ENCODE results near the gene GAREM1. TPM values are rescaled to one million over a fixed set of nuclear protein-coding genes. Genes with fewer than 3 reads are reported as not detected.
"Not testable (repeated sequence)": the region's sequence is repeated elsewhere in the genome, so short reads cannot be mapped to it uniquely, and the experiment has no call there.

The GAREM1 gene
- total and polyA plus RNA-seq, 2 donors from 2014 or later: 7.0 to 47.0 TPM

GRCh38 chr18:32349728-32350395 is 120.8 kb downstream of the GAREM1 start:
- no peak overlapping the region for H3K4me3 ChIP-seq (ENCODE audit: low read length in 3 of 3)
- peak overlapping the region in 1 of 3 donors; percentile 2 for H3K9ac ChIP-seq (ENCODE audit: low read length in 3 of 3)
- peaks cover 2 to 22% (median 22%) of the 10 kb centered on the region in 3 donors for H3K4me1 ChIP-seq (ENCODE audit: control insufficient read depth in 2 of 3, insufficient read depth in 2 of 3, low read depth in 1 of 3, low read length in 3 of 3)
- H3K27ac ChIP-seq (ENCODE audit: low read depth in 2 of 2, low read length in 2 of 2): peak overlapping the region; percentile 59 to 71
- intact Hi-C loops (cut with DNase I): no loop called here
- no peaks in the 10 kb centered on the region for H3K9me3 ChIP-seq (ENCODE audit: control insufficient read depth in 2 of 3, insufficient read depth in 1 of 3, low read length in 3 of 3)
- DNase-seq: peak in 4 of 5 donors; percentile 80 to 97 (median 92)
- TF ChIP-seq CTCF (IDR thresholded peaks at IDR 0.05; ENCODE audit: borderline replicate concordance, extremely low read depth, insufficient read depth): no peak
- H3K36me3 ChIP-seq (ENCODE audit: control insufficient read depth in 2 of 3, insufficient read depth in 3 of 3, low read length in 3 of 3): no peaks in the 10 kb centered on the region
- peak; percentile 95 for FAIRE-seq
- H3K27me3 ChIP-seq (ENCODE audit: control insufficient read depth, insufficient read depth, low read length): no peaks in the 10 kb centered on the region

GRCh38 chr18:32346671-32347070 is 124.0 kb downstream of the GAREM1 start:
- H3K9ac ChIP-seq (ENCODE audit: low read length in 3 of 3): no peak overlapping the region
- no peaks in the 10 kb centered on the region for H3K9me3 ChIP-seq (ENCODE audit: control insufficient read depth in 2 of 3, insufficient read depth in 1 of 3, low read length in 3 of 3)

GRCh38 chr18:32343634-32344033 is 127.0 kb downstream of the GAREM1 start:
- TF ChIP-seq CTCF (IDR thresholded peaks at IDR 0.05; ENCODE audit: borderline replicate concordance, extremely low read depth, insufficient read depth): no peak
- Histone ChIP-seq H3K4me1 (ENCODE audit: control insufficient read depth in 2 of 3, insufficient read depth in 2 of 3, low read depth in 1 of 3, low read length in 3 of 3) (peaks cover 0 to 4% (median 0%) of the 10 kb centered on the region in 3 donors), H3K9ac (ENCODE audit: low read length in 3 of 3) (no peak overlapping the region), H3K27me3 (ENCODE audit: control insufficient read depth, insufficient read depth, low read length) (no peaks in the 10 kb centered on the region), H3K36me3 (ENCODE audit: control insufficient read depth in 2 of 3, insufficient read depth in 3 of 3, low read length in 3 of 3) (no peaks in the 10 kb centered on the region), H3K27ac (ENCODE audit: low read depth in 2 of 2, low read length in 2 of 2) (no peak overlapping the region), H3K9me3 (ENCODE audit: control insufficient read depth in 2 of 3, insufficient read depth in 1 of 3, low read length in 3 of 3) (no peaks in the 10 kb centered on the region), H3K4me3 (ENCODE audit: low read length in 3 of 3) (no peak overlapping the region)
- intact Hi-C loops (cut with DNase I): no loop called here
- DNase-seq: no peak
- FAIRE-seq: no peak

More at GRCh38 chr18:32346671-32347070, 124.0 kb downstream of the GAREM1 start:
- Histone ChIP-seq H3K36me3 (ENCODE audit: control insufficient read depth in 2 of 3, insufficient read depth in 3 of 3, low read length in 3 of 3) (no peaks in the 10 kb centered on the region), H3K27me3 (ENCODE audit: control insufficient read depth, insufficient read depth, low read length) (no peaks in the 10 kb centered on the region), H3K4me3 (ENCODE audit: low read length in 3 of 3) (no peak overlapping the region), H3K4me1 (ENCODE audit: control insufficient read depth in 2 of 3, insufficient read depth in 2 of 3, low read depth in 1 of 3, low read length in 3 of 3) (peaks cover 2 to 22% (median 18%) of the 10 kb centered on the region in 3 donors), H3K27ac (ENCODE audit: low read depth in 2 of 2, low read length in 2 of 2) (no peak overlapping the region)
- intact Hi-C loops (cut with DNase I): no loop called here
- DNase-seq (no peak), FAIRE-seq (no peak)
- no peak for TF ChIP-seq CTCF (IDR thresholded peaks at IDR 0.05; ENCODE audit: borderline replicate concordance, extremely low read depth, insufficient read depth)

GRCh38 chr18:32341112-32341511 is 129.6 kb downstream of the GAREM1 start:
- intact Hi-C loops (cut with DNase I); FAIRE-seq: not testable (repeated sequence)

More at GRCh38 chr18:32341112-32341511, 129.6 kb downstream of the GAREM1 start:
- not testable (repeated sequence) for H3K27ac ChIP-seq (ENCODE audit: low read depth in 2 of 2, low read length in 2 of 2); H3K4me1 ChIP-seq (ENCODE audit: control insufficient read depth in 2 of 3, insufficient read depth in 2 of 3, low read depth in 1 of 3, low read length in 3 of 3); H3K4me3 ChIP-seq (ENCODE audit: low read length in 3 of 3); H3K9me3 ChIP-seq (ENCODE audit: control insufficient read depth in 2 of 3, insufficient read depth in 1 of 3, low read length in 3 of 3); H3K9ac ChIP-seq (ENCODE audit: low read length in 3 of 3); H3K36me3 ChIP-seq (ENCODE audit: control insufficient read depth in 2 of 3, insufficient read depth in 3 of 3, low read length in 3 of 3); DNase-seq; H3K27me3 ChIP-seq (ENCODE audit: control insufficient read depth, insufficient read depth, low read length)

Data from kidney (tissue), 14 donors.